Hepatocyte (in vitro differentiated cells): ENCODE measurements around the gene RER1. TPM values are rescaled to one million over a fixed set of nuclear protein-coding genes. Genes with fewer than 3 reads are reported as not detected.

Source experiments
- DNase-seq: peaks from one replicate; pipeline ENCODE4 v3.0.0-alpha.2; 2016; ENCODE audit warnings: low spot score
- H2AFZ ChIP-seq: fragments of 200-600 bp; sonication (generic); 2 replicates; pipeline ENCODE4 v1.6.0; 2016; ENCODE audit warnings: antibody characterized with exemption, mild to moderate bottlenecking
- H3K27ac ChIP-seq: fragments of 200-600 bp; sonication (generic); 2 replicates; pipeline ENCODE4 v1.5.1; 2016; ENCODE audit warnings: mild to moderate bottlenecking
- H3K27me3 ChIP-seq: fragments of 200-600 bp; sonication (generic); 2 replicates; pipeline ENCODE4 v1.6.1; 2016
- H3K36me3 ChIP-seq: fragments of 200-600 bp; sonication (generic); replicated peaks from 2 replicates; pipeline ENCODE4 v1.5.1; 2016; ENCODE audit warnings: low read depth; ENCODE audit not compliant: insufficient read depth
- H3K4me1 ChIP-seq: fragments of 200-600 bp; sonication (generic); 2 replicates; pipeline ENCODE4 v1.5.1; 2016; ENCODE audit warnings: mild to moderate bottlenecking, moderate library complexity; ENCODE audit not compliant: insufficient read depth
- H3K4me2 ChIP-seq: fragments of 200-600 bp; sonication (generic); 2 replicates; pipeline ENCODE4 v1.6.0; 2016
- H3K4me3 ChIP-seq: fragments of 200-600 bp; sonication (generic); 2 replicates; pipeline ENCODE4 v1.5.1; 2016; ENCODE audit warnings: mild to moderate bottlenecking
- H3K79me2 ChIP-seq: fragments of 200-600 bp; sonication (generic); 2 replicates; pipeline ENCODE4 v1.6.0; 2017; ENCODE audit warnings: mild to moderate bottlenecking
- H3K9me2 ChIP-seq: fragments of 200-600 bp; sonication (generic); replicated peaks from 2 replicates; pipeline ENCODE4 v1.6.0; 2017; ENCODE audit warnings: mild to moderate bottlenecking; ENCODE audit not compliant: insufficient read depth
- H3K9me3 ChIP-seq: fragments of 200-600 bp; sonication (generic); 2 replicates; pipeline ENCODE4 v1.5.1; 2016; ENCODE audit warnings: low read depth, mild to moderate bottlenecking
- H4K20me1 ChIP-seq: fragments of 200-600 bp; sonication (generic); 2 replicates; pipeline ENCODE4 v1.6.0; 2016; ENCODE audit warnings: mild to moderate bottlenecking; ENCODE audit not compliant: insufficient read depth, poor library complexity, severe bottlenecking
- CTCF ChIP-seq: fragments of 200-600 bp; sonication (generic); IDR thresholded peaks from 2 replicates; pipeline ENCODE4 v1.5.1; 2016; ENCODE audit warnings: antibody characterized with exemption, mild to moderate bottlenecking; ENCODE audit not compliant: poor library complexity
- EZH2 ChIP-seq: fragments of 200-600 bp; sonication (generic); IDR thresholded peaks from 2 replicates; pipeline ENCODE4 v1.6.1; 2016; ENCODE audit warnings: antibody characterized with exemption, mild to moderate bottlenecking, borderline replicate concordance
- EZH2phosphoT487 ChIP-seq: fragments of 200-600 bp; sonication (generic); IDR thresholded peaks from one replicate; pipeline ENCODE4 v1.6.1; 2018; ENCODE audit warnings: antibody characterized with exemption, mild to moderate bottlenecking, low read depth, moderate library complexity; ENCODE audit not compliant: unreplicated experiment, severe bottlenecking
- WGBS: methylation state at CpG from one replicate; pipeline ENCODE4 v1.1.6; 2016; ENCODE audit warnings: low lambda C conversion rate; ENCODE audit errors: missing lambda C conversion rate; 5-methylcytosine and 5-hydroxymethylcytosine counted together
- polyA plus RNA-seq: library from polyadenylated mRNA; unstranded; fragments of >200 nt; fragmentation: Nextera tagmentation; extraction: Ambion mirVana; gene quantifications from 2 replicates; pipeline ENCODE4 v1.2.1, GENCODE V29; 2016
- total RNA-seq: library from RNA; depleted of rRNA; stranded (reverse); fragments of >200 nt; gene quantifications from 2 replicates; pipeline ENCODE4 v1.2.3, GENCODE V29; 2014

Gene RER1
- total and polyA plus RNA-seq, 2 experiments from 2014 or later, result 123 to 237 TPM

GRCh38 chr1:2363847-2364513 is 27.7 kb upstream of the RER1 start:
- no peak for TF ChIP-seq EZH2
- no peak for TF ChIP-seq EZH2phosphoT487
- no peak for TF ChIP-seq CTCF

GRCh38 chr1:2368053-2368744 is 23.4 kb upstream of the RER1 start:
- no peaks in the 10 kb centered on the region for H4K20me1 ChIP-seq
- no peaks in the 10 kb centered on the region for H3K4me1 ChIP-seq
- no peak overlapping the region for H3K4me2 ChIP-seq
- no peaks in the 10 kb centered on the region for H3K79me2 ChIP-seq
- TF ChIP-seq EZH2 (no peak), EZH2phosphoT487 (no peak), CTCF (no peak)
- 91% methylated on average over 8 of the region's 8 CpGs for WGBS
- H3K9me2 ChIP-seq, result no peaks in the 10 kb centered on the region
- no peak overlapping the region for H3K4me3 ChIP-seq
- no peaks in the 10 kb centered on the region for H3K27me3 ChIP-seq
- H3K9me3 ChIP-seq, result no peaks in the 10 kb centered on the region
- no peak overlapping the region for H3K27ac ChIP-seq
- no peak for DNase-seq
- H2AFZ ChIP-seq, result no peak overlapping the region
- H3K36me3 ChIP-seq, result no peaks in the 10 kb centered on the region

More at GRCh38 chr1:2363847-2364513, 27.7 kb upstream of the RER1 start:
- no peak overlapping the region for H3K27ac ChIP-seq
- no peaks in the 10 kb centered on the region for H3K9me2 ChIP-seq
- no peak overlapping the region for H3K4me3 ChIP-seq
- H3K79me2 ChIP-seq, result no peaks in the 10 kb centered on the region
- H3K4me2 ChIP-seq, result no peak overlapping the region
- H2AFZ ChIP-seq, result no peak overlapping the region
- 98% methylated on average over 2 of the region's 2 CpGs for WGBS
- no peaks in the 10 kb centered on the region for H3K36me3 ChIP-seq
- no peaks in the 10 kb centered on the region for H3K27me3 ChIP-seq
- H4K20me1 ChIP-seq, result no peaks in the 10 kb centered on the region
- DNase-seq, result no peak
- no peaks in the 10 kb centered on the region for H3K9me3 ChIP-seq
- no peaks in the 10 kb centered on the region for H3K4me1 ChIP-seq

- Histone ChIP-seq H3K9me2 (no peaks in the 10 kb centered on the region), H4K20me1 (no peaks in the 10 kb centered on the region), H3K4me3 (no peak overlapping the region), H3K79me2 (no peaks in the 10 kb centered on the region), H3K27ac (no peak overlapping the region), H3K27me3 (no peaks in the 10 kb centered on the region), H3K36me3 (no peaks in the 10 kb centered on the region), H3K9me3 (no peaks in the 10 kb centered on the region), H2AFZ (no peak overlapping the region), H3K4me1 (no peaks in the 10 kb centered on the region), H3K4me2 (no peak overlapping the region)
- no peak for DNase-seq
- TF ChIP-seq CTCF (no peak), EZH2phosphoT487 (no peak), EZH2 (no peak)
- 92% methylated on average over 33 of the region's 36 CpGs for WGBS
Observed at GRCh38 chr1:2372551-2373490, 18.8 kb upstream of the RER1 start.
